OCI-LY1 (cell line): ENCODE results near the gene TP53BP2.

ENCODE experiments used
- H2AFZ ChIP-seq: fragments of 200-600 bp; sonication (generic), shearing (Covaris generic); 2 replicates; pipeline ENCODE4 v1.6.0; 2014; ENCODE audit warnings: antibody characterized with exemption, mild to moderate bottlenecking, low read length
- H3F3A ChIP-seq: fragments of 200-600 bp; sonication (generic), shearing (Covaris generic); 2 replicates; pipeline ENCODE4 v1.6.0; 2014; ENCODE audit warnings: mild to moderate bottlenecking, antibody characterized with exemption, low read length, moderate library complexity; ENCODE audit not compliant: insufficient read depth
- H3K27ac ChIP-seq: fragments of 200-600 bp; sonication (generic); 2 replicates; pipeline ENCODE4 v1.5.1; 2014; ENCODE audit warnings: low read length, mixed run types, mild to moderate bottlenecking, low read depth; ENCODE audit not compliant: poor library complexity, severe bottlenecking
- H3K27me3 ChIP-seq: fragments of 200-600 bp; sonication (generic); 2 replicates; pipeline ENCODE4 v1.6.0; 2014; ENCODE audit warnings: antibody characterized with exemption, mild to moderate bottlenecking, low read length, moderate library complexity; ENCODE audit not compliant: insufficient read depth
- H3K36me3 ChIP-seq: fragments of 200-600 bp; sonication (generic); 2 replicates; pipeline ENCODE4 v1.6.1; 2014; ENCODE audit warnings: mild to moderate bottlenecking, antibody characterized with exemption, low read length, moderate library complexity, mixed read lengths; ENCODE audit not compliant: insufficient read depth
- H3K4me1 ChIP-seq: fragments of 200-600 bp; sonication (generic); 2 replicates; pipeline ENCODE4 v1.5.1; 2014; ENCODE audit warnings: mild to moderate bottlenecking, low read length, moderate library complexity; ENCODE audit not compliant: insufficient read depth, severe bottlenecking
- H3K4me2 ChIP-seq: fragments of 200-600 bp; sonication (generic), shearing (Covaris generic); 2 replicates; pipeline ENCODE4 v1.6.1; 2014; ENCODE audit warnings: low read length
- H3K4me3 ChIP-seq: fragments of 200-600 bp; sonication (generic); 2 replicates; pipeline ENCODE4 v1.5.1; 2014; ENCODE audit warnings: low read length, low read depth, mild to moderate bottlenecking, mixed read lengths; ENCODE audit not compliant: poor library complexity, severe bottlenecking
- H3K79me2 ChIP-seq: fragments of 200-600 bp; shearing (Covaris generic); 2 replicates; pipeline ENCODE4 v1.6.1; 2016; ENCODE audit warnings: mixed run types, low read length, mixed read lengths; ENCODE audit not compliant: insufficient read depth
- H3K9ac ChIP-seq: fragments of 200-600 bp; sonication (generic), shearing (Covaris generic); 2 replicates; pipeline ENCODE4 v1.6.1; 2014; ENCODE audit warnings: mild to moderate bottlenecking, low read length, mixed read lengths
- H3K9me2 ChIP-seq: fragments of 200-600 bp; sonication (generic), shearing (Covaris generic); 2 replicates; pipeline ENCODE4 v1.6.1; 2014; ENCODE audit warnings: low read depth, mild to moderate bottlenecking, low read length, mixed read lengths
- H3K9me3 ChIP-seq: fragments of 200-600 bp; shearing (Covaris generic); 2 replicates; pipeline ENCODE4 v1.6.1; 2014; ENCODE audit warnings: low read length, mixed read lengths
- H4K20me1 ChIP-seq: fragments of 200-600 bp; sonication (generic), shearing (Covaris generic); 2 replicates; pipeline ENCODE4 v1.6.0; 2016; ENCODE audit warnings: mild to moderate bottlenecking, low read length; ENCODE audit not compliant: insufficient read depth
- CTCF ChIP-seq: fragments of 200-600 bp; sonication (generic), shearing (Covaris generic); IDR thresholded peaks from 2 replicates; pipeline ENCODE4 v1.5.1; 2017; ENCODE audit warnings: mild to moderate bottlenecking, antibody characterized with exemption, low read length, moderate library complexity, mixed read lengths
- EZH2 ChIP-seq: fragments of 200-600 bp; sonication (generic), shearing (Covaris generic); IDR thresholded peaks from 2 replicates; pipeline ENCODE4 v1.8.0; 2017; ENCODE audit warnings: borderline replicate concordance, mixed run types, mild to moderate bottlenecking, antibody characterized with exemption, low read length, moderate library complexity, mixed read lengths

TP53BP2 gene

GRCh38 chr1:223748405-223748772 lies 97.4 kb downstream of the TP53BP2 start:
- Histone ChIP-seq H4K20me1 (no peaks in the 10 kb centered on the region), H3K27me3 (no peaks in the 10 kb centered on the region), H3K9ac (no peak overlapping the region), H2AFZ (no peak overlapping the region), H3K27ac (no peak overlapping the region), H3K4me2 (peak overlapping the region; percentile 67), H3K4me1 (peaks cover 3% of the 10 kb centered on the region), H3K9me2 (no peaks in the 10 kb centered on the region), H3K79me2 (no peaks in the 10 kb centered on the region), H3F3A (no peaks in the 10 kb centered on the region), H3K36me3 (no peaks in the 10 kb centered on the region), H3K9me3 (no peaks in the 10 kb centered on the region), H3K4me3 (peak overlapping the region; percentile 60)
- TF ChIP-seq CTCF (no peak), EZH2 (no peak)

- H3K4me3 ChIP-seq: no peak overlapping the region
Measured at GRCh38 chr1:223747838-223748335, 97.9 kb downstream of the TP53BP2 start.

GRCh38 chr1:223745731-223746130 lies 100.0 kb downstream of the TP53BP2 start:
- Histone ChIP-seq H3K4me1 (peaks cover 3% of the 10 kb centered on the region), H3K9ac (no peak overlapping the region), H3K4me3 (no peak overlapping the region), H3K9me2 (no peaks in the 10 kb centered on the region), H4K20me1 (no peaks in the 10 kb centered on the region), H3K79me2 (no peaks in the 10 kb centered on the region), H3K27ac (no peak overlapping the region), H3F3A (no peaks in the 10 kb centered on the region), H3K9me3 (no peaks in the 10 kb centered on the region), H3K27me3 (no peaks in the 10 kb centered on the region), H2AFZ (no peak overlapping the region), H3K4me2 (no peak overlapping the region), H3K36me3 (no peaks in the 10 kb centered on the region)
- TF ChIP-seq CTCF (no peak), EZH2 (no peak)

More at GRCh38 chr1:223747838-223748335, 97.9 kb downstream of the TP53BP2 start:
- Histone ChIP-seq H3K4me2 (no peak overlapping the region), H3F3A (no peaks in the 10 kb centered on the region), H3K27me3 (no peaks in the 10 kb centered on the region), H3K9ac (no peak overlapping the region), H3K36me3 (no peaks in the 10 kb centered on the region), H3K27ac (no peak overlapping the region), H2AFZ (no peak overlapping the region), H3K79me2 (no peaks in the 10 kb centered on the region), H3K4me1 (peaks cover 3% of the 10 kb centered on the region), H3K9me3 (no peaks in the 10 kb centered on the region), H4K20me1 (no peaks in the 10 kb centered on the region), H3K9me2 (no peaks in the 10 kb centered on the region)
- no peak for TF ChIP-seq EZH2
- TF ChIP-seq CTCF: no peak
